PC-3 (cell line): ENCODE results near the gene NIN. TPM values are rescaled to one million over a fixed set of nuclear protein-coding genes. Genes with fewer than 3 reads are reported as not detected.

ENCODE experiments used
- ATAC-seq: fragments of 200-7000 bp; cut with Tn5 transposase; 2 replicates; pipeline ENCODE4 v1.9.1; 2020; ENCODE audit warnings: mild to moderate bottlenecking, moderate library complexity
- BruUV-seq: library from RNA; stranded (reverse); fragments of 400-500 nt; replicated peaks from 2 replicates; lab custom pipeline; 2021; lab: Mats Ljungman, UMichigan
- CTCF ChIA-PET: fragments of 300-600 bp; sonication (Branson Sonifier 250); formaldehyde crosslinking; loops from one replicate; lab custom pipeline; 2022; ENCODE audit warnings: antibody characterized with exemption; lab: Charles Lee
- POLR2A ChIA-PET: fragments of 300-600 bp; sonication (Branson Sonifier 250); formaldehyde crosslinking; loops from one replicate; lab custom pipeline; 2022; ENCODE audit warnings: antibody characterized with exemption; ENCODE audit not compliant: unreplicated experiment; lab: Charles Lee
- DNase-seq: peaks from one replicate; pipeline ENCODE4 v3.0.0-alpha.2; 2015
- H2AFZ ChIP-seq: fragments of 300-600 bp; sonication (generic); 2 replicates; pipeline ENCODE4 v1.6.0; 2016; ENCODE audit warnings: antibody characterized with exemption, low read length
- H3F3A ChIP-seq: fragments of 300-600 bp; sonication (generic); one replicate; pipeline ENCODE4 v1.6.0; 2017; ENCODE audit warnings: antibody characterized with exemption, low read length, control low read depth, mild to moderate bottlenecking; ENCODE audit not compliant: unreplicated experiment
- H3K27ac ChIP-seq: fragments of 300-600 bp; sonication (generic); 2 replicates; pipeline ENCODE4 v1.5.1; 2016; ENCODE audit warnings: mild to moderate bottlenecking, low read length
- H3K27me3 ChIP-seq: fragments of 300-600 bp; sonication (generic); 2 replicates; pipeline ENCODE4 v1.6.1; 2016; ENCODE audit warnings: low read length, mixed read lengths
- H3K36me3 ChIP-seq: fragments of 300-600 bp; sonication (generic); 2 replicates; pipeline ENCODE4 v1.6.1; 2016; ENCODE audit warnings: low read depth, mixed run types, low read length, mixed read lengths
- H3K4me1 ChIP-seq: fragments of 300-600 bp; sonication (generic); 2 replicates; pipeline ENCODE4 v1.5.1; 2016; ENCODE audit warnings: low read length; ENCODE audit not compliant: insufficient read depth
- H3K4me2 ChIP-seq: fragments of 300-600 bp; sonication (generic); 2 replicates; pipeline ENCODE4 v1.6.0; 2016; ENCODE audit warnings: low read length
- H3K4me3 ChIP-seq: fragments of 300-600 bp; sonication (generic); 2 replicates; pipeline ENCODE4 v1.5.1; 2016; ENCODE audit warnings: mild to moderate bottlenecking, low read length, mixed read lengths
- H3K79me2 ChIP-seq: fragments of 300-600 bp; sonication (generic); 2 replicates; pipeline ENCODE4 v1.6.1; 2017; ENCODE audit warnings: low read length, mixed read lengths
- H3K9ac ChIP-seq: fragments of 300-600 bp; sonication (generic); 2 replicates; pipeline ENCODE4 v1.6.0; 2016; ENCODE audit warnings: mild to moderate bottlenecking, low read length
- H3K9me2 ChIP-seq: fragments of 300-600 bp; sonication (generic); replicated peaks from 2 replicates; pipeline ENCODE4 v1.6.1; 2016; ENCODE audit warnings: mixed run types, low read length, mixed read lengths
- H3K9me3 ChIP-seq: fragments of 300-600 bp; sonication (generic); 2 replicates; pipeline ENCODE4 v1.6.1; 2016; ENCODE audit warnings: low read length, mixed read lengths
- H4K20me1 ChIP-seq: fragments of 300-600 bp; sonication (generic); 2 replicates; pipeline ENCODE4 v1.6.1; 2016; ENCODE audit warnings: low read length, mixed read lengths
- EZH2 ChIP-seq: fragments of 300-600 bp; sonication (generic); IDR thresholded peaks from one replicate; pipeline ENCODE4 v1.6.1; 2017; ENCODE audit warnings: antibody characterized with exemption, mild to moderate bottlenecking, low read length; ENCODE audit not compliant: unreplicated experiment
- EZH2phosphoT487 ChIP-seq: fragments of 300-600 bp; sonication (generic); IDR thresholded peaks from 2 replicates; pipeline ENCODE4 v1.6.1; 2018; ENCODE audit warnings: mild to moderate bottlenecking, antibody characterized with exemption, low read length, borderline replicate concordance
- intact Hi-C: fragments of 100-400 bp; cut with micrococcal nuclease; formaldehyde crosslinking; loops from 2 replicates; pipeline ENCODE4 v1.9.0; 2023
- total RNA-seq: library from RNA; depleted of rRNA; stranded (reverse); fragments of >200 nt; gene quantifications from 2 replicates; pipeline ENCODE4 v1.2.3, GENCODE V29; 2014
- TF ChIP-seq, protein P1 (sequence below): fragments of 300-600 bp; sonication (generic); conservative IDR thresholded peaks from 2 replicates; pipeline ENCODE4 v1.5.1; 2017; ENCODE audit warnings: antibody characterized with exemption, low read depth, mild to moderate bottlenecking, low read length

Gene NIN
- total RNA-seq, 1 experiment from 2014 or later = 34.3 TPM

DNA sequence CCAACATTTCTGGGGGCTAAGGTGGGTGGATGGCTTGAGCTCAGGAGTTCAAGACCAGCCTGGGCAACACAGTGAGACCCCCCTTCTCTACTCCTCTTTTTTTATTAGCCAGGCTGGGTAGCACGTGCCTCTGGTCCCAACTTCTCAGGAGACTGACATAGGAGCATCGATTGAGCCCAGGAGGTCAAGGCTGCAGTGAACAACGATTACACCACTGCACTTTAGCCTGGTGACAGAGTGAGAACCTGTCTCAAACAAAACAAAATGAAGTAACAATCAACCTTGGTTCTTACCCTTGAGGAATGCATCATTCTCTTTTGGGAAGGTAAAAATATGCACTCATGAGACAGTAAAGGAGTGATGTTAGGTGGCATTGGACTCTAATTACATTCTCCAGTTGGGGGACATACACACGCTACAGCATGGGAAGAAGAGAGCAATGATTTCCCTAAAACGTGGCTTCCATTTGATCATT is 3.9 kb upstream of the NIN start:
- H3K79me2 ChIP-seq = peaks cover 3% of the 10 kb centered on the region
- no peak overlapping the region for H2AFZ ChIP-seq
- no peaks in the 10 kb centered on the region for H3K9me2 ChIP-seq
- H3K36me3 ChIP-seq = no peaks in the 10 kb centered on the region
- no peak overlapping the region for H3K4me2 ChIP-seq
- no TSS peak for BruUV-seq
- no peaks in the 10 kb centered on the region for H3K27me3 ChIP-seq
- ATAC-seq (no peak), DNase-seq (no peak)
- ChIA-PET POLR2A (no interaction called here), CTCF (no interaction called here)
- intact Hi-C loops = no loop called here
- H3K4me1 ChIP-seq = peaks cover 7% of the 10 kb centered on the region; the same call in 1 of the 2 replicates
- no peak for TF ChIP-seq EZH2
- no peak for TF ChIP-seq EZH2phosphoT487
- TF ChIP-seq, protein P1, sequence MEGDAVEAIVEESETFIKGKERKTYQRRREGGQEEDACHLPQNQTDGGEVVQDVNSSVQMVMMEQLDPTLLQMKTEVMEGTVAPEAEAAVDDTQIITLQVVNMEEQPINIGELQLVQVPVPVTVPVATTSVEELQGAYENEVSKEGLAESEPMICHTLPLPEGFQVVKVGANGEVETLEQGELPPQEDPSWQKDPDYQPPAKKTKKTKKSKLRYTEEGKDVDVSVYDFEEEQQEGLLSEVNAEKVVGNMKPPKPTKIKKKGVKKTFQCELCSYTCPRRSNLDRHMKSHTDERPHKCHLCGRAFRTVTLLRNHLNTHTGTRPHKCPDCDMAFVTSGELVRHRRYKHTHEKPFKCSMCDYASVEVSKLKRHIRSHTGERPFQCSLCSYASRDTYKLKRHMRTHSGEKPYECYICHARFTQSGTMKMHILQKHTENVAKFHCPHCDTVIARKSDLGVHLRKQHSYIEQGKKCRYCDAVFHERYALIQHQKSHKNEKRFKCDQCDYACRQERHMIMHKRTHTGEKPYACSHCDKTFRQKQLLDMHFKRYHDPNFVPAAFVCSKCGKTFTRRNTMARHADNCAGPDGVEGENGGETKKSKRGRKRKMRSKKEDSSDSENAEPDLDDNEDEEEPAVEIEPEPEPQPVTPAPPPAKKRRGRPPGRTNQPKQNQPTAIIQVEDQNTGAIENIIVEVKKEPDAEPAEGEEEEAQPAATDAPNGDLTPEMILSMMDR = no peak
- no peaks in the 10 kb centered on the region for H4K20me1 ChIP-seq
- H3K4me3 ChIP-seq = no peak overlapping the region
- H3K27ac ChIP-seq = no peak overlapping the region
- H3K9ac ChIP-seq = no peak overlapping the region
- H3F3A ChIP-seq = no peaks in the 10 kb centered on the region
- H3K9me3 ChIP-seq = no peaks in the 10 kb centered on the region

DNA sequence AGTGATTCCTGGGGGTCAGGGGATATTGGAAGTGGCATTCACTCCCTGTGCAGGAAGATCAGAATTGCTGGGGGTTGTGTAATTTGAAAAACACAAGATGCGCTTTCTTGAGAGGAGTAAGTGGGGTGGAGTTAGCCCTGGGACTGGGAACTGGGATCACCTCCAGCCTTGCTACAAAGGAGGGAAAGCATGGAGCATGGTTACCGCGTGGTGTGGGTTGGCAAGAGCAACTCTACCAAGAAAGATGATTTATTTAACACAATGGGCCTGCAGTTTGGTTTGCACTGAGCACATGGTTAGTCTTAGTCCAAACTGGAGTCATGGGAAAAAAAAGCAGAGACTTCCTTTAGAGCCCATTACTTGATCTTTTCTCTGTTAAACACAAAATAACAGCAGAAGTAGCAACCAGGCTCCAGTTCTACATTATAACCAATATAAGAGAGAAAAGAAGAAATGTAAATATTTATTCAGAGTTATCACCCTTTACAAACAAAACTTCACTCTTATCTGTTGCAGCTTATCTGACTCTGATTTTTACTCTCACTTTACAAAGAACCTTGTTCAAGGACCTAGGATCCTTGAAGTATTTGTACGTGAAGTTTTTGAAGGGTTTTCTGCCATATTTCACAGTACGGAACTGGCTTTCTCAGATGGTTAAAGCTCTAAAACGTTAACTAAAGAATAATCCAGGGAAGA is 2.1 kb upstream of the NIN start:
- POLR2A ChIA-PET = no interaction called here

More for the DNA sequence above, 2.1 kb upstream of the NIN start:
- CTCF ChIA-PET = no interaction called here
- DNase-seq (no peak), ATAC-seq (no peak)
- Histone ChIP-seq H3K4me2 (no peak overlapping the region), H4K20me1 (peaks cover 15% of the 10 kb centered on the region; the same call in 1 of the 2 replicates), H3K79me2 (peaks cover 21% of the 10 kb centered on the region), H2AFZ (no peak overlapping the region), H3K4me3 (no peak overlapping the region), H3K36me3 (no peaks in the 10 kb centered on the region), H3F3A (no peaks in the 10 kb centered on the region), H3K27ac (no peak overlapping the region), H3K4me1 (peaks cover 23% of the 10 kb centered on the region), H3K9me3 (no peaks in the 10 kb centered on the region), H3K9ac (no peak overlapping the region), H3K9me2 (no peaks in the 10 kb centered on the region), H3K27me3 (no peaks in the 10 kb centered on the region)
- no TSS peak for BruUV-seq
- TF ChIP-seq, protein P1 = no peak
- intact Hi-C loops = no loop called here
